ENCODE data around the gene KRT17. TPM values are rescaled to one million over a fixed set of nuclear protein-coding genes. Genes with fewer than 3 reads are reported as not detected.

KRT17 gene
- total RNA-seq, 1 experiment from 2014 or later: 1.5 TPM

- H3K9ac ChIP-seq (ENCODE audit: extremely low read depth, insufficient read length, low read length): no peak overlapping the region
- no CpG with 5 or more reads among the region's 13 CpGs for WGBS (ENCODE audit: extremely low coverage, insufficient read length, low lambda C conversion rate)
Measured at GRCh38 chr17:41651625-41652460, 27.5 kb upstream of the KRT17 start.

More at GRCh38 chr17:41651625-41652460, 27.5 kb upstream of the KRT17 start:
- Mint-ChIP-seq H3K27me3 (ENCODE audit: low read depth) (peaks cover 3% of the 10 kb centered on the region), H3K9me3 (no peaks in the 10 kb centered on the region), H3K4me1 (peaks cover 11 to 14% of the 10 kb centered on the region in 2 experiments), H3K4me3 (no peak overlapping the region), H3K36me3 (ENCODE audit: insufficient read depth in 1 of 3, low read depth in 3 of 3) (no peaks in the 10 kb centered on the region; a peak in 1 of 7 replicates), H3K27ac (peak overlapping the region in 2 of 3 experiments; percentile 4 to 6; a peak in 2 of 7 replicates)
- Histone ChIP-seq H3K4ac (ENCODE audit: low read depth, low read length) (no peak overlapping the region), H3K56ac (ENCODE audit: insufficient read length, low read depth, low read length) (no peak overlapping the region), H3K79me2 (ENCODE audit: insufficient read depth, low read length) (no peaks in the 10 kb centered on the region), H3K14ac (ENCODE audit: insufficient read depth, low read length) (no peak overlapping the region), H3K79me1 (ENCODE audit: insufficient read depth, low read depth, low read length, poor library complexity, severe bottlenecking) (no peaks in the 10 kb centered on the region), H4K91ac (ENCODE audit: insufficient read length, low read depth, low read length) (no peak overlapping the region), H3K27me3 (ENCODE audit: insufficient read depth, low read length) (no peaks in the 10 kb centered on the region), H2BK120ac (ENCODE audit: low read depth, low read length, poor library complexity, severe bottlenecking) (no peak overlapping the region), H3K23me2 (ENCODE audit: insufficient read length, low read depth, low read length, poor library complexity, severe bottlenecking) (peaks cover 7% of the 10 kb centered on the region), H2BK5ac (ENCODE audit: insufficient read length, low read length) (no peak overlapping the region), H3K4me2 (ENCODE audit: insufficient read depth, insufficient read length, low read length) (no peak overlapping the region), H2AK5ac (ENCODE audit: insufficient read length, low read length) (no peak overlapping the region), H2BK15ac (ENCODE audit: low read depth, low read length) (no peak overlapping the region), H3K9me3 (ENCODE audit: control insufficient read depth, low read depth, low read length) (no peaks in the 10 kb centered on the region), H2BK12ac (ENCODE audit: insufficient read length, low read depth, low read length) (no peak overlapping the region), H4K8ac (replicated peaks; ENCODE audit: insufficient read length, low read depth, low read length) (no peak overlapping the region), H3K23ac (ENCODE audit: insufficient read length, low read depth, low read length) (no peak overlapping the region), H4K20me1 (ENCODE audit: control insufficient read depth, insufficient read depth, insufficient read length) (no peaks in the 10 kb centered on the region), H2BK20ac (ENCODE audit: low read depth, low read length, poor library complexity, severe bottlenecking) (no peak overlapping the region), H3K4me1 (ENCODE audit: insufficient read depth, low read length) (no peaks in the 10 kb centered on the region), H3K18ac (ENCODE audit: insufficient read length, low read depth, low read length) (peak overlapping the region; percentile 54), H2AFZ (ENCODE audit: low read length) (no peak overlapping the region), H3T11ph (ENCODE audit: low read length) (no peak overlapping the region), H4K5ac (ENCODE audit: insufficient read length, low read depth, low read length) (peak overlapping the region; percentile 6), H3K27ac (ENCODE audit: insufficient read length, low read depth, low read length) (no peak overlapping the region)
- DNase-seq: no peak
- TF ChIP-seq, protein P1, sequence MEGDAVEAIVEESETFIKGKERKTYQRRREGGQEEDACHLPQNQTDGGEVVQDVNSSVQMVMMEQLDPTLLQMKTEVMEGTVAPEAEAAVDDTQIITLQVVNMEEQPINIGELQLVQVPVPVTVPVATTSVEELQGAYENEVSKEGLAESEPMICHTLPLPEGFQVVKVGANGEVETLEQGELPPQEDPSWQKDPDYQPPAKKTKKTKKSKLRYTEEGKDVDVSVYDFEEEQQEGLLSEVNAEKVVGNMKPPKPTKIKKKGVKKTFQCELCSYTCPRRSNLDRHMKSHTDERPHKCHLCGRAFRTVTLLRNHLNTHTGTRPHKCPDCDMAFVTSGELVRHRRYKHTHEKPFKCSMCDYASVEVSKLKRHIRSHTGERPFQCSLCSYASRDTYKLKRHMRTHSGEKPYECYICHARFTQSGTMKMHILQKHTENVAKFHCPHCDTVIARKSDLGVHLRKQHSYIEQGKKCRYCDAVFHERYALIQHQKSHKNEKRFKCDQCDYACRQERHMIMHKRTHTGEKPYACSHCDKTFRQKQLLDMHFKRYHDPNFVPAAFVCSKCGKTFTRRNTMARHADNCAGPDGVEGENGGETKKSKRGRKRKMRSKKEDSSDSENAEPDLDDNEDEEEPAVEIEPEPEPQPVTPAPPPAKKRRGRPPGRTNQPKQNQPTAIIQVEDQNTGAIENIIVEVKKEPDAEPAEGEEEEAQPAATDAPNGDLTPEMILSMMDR (conservative IDR thresholded peaks at IDR 0.05): no peak
